KG1 (cell line): Measurements from ENCODE around the gene CYS1.
"Not testable (repeated sequence)": the region's sequence is repeated elsewhere in the genome, so short reads cannot be mapped to it uniquely, and the experiment has no call there.

ENCODE experiments used
- DNase-seq: peaks from one replicate; lab custom pipeline; 2025; lab: John Stamatoyannopoulos, UW

CYS1 gene

GRCh38 chr2:10029875-10030223 is 50.4 kb downstream of the CYS1 start:
- DNase-seq = no peak

- DNase-seq = no peak
Observed at GRCh38 chr2:10028988-10029874, 51.0 kb downstream of the CYS1 start.

GRCh38 chr2:10028407-10028987 is 51.7 kb downstream of the CYS1 start:
- DNase-seq = no peak

GRCh38 chr2:10027660-10028330 is 52.4 kb downstream of the CYS1 start:
- DNase-seq = no peak

DNA sequence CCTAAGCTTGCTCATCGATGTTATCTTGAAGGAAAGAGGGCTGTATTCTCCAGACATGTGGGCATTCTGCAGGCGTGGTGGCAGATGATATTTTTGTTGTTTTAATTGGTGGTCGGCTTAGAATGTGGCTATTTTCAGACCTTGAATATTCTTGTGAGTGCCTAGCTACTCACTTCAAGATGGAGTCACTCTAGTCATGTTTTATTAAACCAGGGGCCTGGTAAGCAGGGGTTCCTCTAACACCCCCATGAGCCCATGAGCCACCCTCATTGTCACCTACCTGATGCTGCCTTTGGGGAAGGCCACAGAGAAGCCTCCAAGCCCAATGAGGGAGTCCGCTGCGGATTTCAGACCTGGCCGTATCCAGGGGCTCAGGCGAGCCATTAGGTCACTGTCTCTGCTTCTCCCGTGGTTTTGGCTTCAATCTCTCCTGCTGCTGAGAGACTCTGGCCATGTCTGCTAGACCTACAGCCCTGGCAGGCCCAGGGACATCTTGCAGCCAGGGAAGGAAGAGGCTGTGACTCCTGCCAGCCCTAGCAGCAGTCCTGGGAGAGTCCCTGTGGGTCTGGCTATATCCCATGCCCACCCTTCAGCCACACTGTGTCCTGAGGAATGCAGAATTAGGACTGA is 53.2 kb downstream of the CYS1 start:
- DNase-seq = no peak

GRCh38 chr2:10022966-10023662 is 57.1 kb downstream of the CYS1 start:
- DNase-seq = no peak

DNA sequence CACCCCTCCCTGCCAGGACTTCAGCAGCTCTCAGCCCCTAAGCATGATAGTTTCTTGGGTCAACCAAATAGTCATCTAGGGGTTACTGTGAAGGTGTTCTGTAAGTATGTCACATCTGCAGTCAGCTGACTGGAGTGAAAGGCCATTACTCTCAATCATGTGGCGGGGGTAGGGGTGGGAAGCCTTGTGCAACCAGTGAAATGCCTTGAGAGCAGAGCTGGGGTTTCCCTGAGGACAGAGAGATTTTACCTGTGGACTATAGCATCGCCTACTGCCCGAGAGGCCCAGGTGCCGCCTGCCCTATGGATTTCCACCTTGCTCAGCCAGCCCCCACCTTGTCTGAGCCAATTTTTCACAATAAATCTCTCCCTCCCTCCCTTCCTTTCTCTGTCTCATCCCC is 57.8 kb downstream of the CYS1 start:
- DNase-seq = no peak

DNA sequence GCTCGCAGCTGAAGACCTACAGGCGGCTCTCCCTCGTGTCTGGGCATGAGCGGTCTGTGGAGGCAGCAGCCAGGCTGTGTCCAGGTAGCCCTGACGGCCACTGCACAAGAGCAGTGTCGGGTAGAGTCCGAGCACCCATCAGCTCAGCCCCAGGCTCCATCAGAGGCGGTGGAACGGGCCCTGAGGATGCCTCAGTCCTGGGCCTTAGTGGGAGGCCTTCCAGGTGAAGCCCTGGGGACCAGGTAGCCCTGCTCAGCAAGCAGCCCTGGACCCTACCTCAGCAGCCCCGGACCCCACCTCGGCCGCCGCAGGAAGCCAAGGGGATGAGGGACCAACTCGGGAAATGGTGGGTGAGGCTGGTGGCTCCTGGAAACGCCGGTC is 58.2 kb downstream of the CYS1 start:
- DNase-seq = no peak

DNA sequence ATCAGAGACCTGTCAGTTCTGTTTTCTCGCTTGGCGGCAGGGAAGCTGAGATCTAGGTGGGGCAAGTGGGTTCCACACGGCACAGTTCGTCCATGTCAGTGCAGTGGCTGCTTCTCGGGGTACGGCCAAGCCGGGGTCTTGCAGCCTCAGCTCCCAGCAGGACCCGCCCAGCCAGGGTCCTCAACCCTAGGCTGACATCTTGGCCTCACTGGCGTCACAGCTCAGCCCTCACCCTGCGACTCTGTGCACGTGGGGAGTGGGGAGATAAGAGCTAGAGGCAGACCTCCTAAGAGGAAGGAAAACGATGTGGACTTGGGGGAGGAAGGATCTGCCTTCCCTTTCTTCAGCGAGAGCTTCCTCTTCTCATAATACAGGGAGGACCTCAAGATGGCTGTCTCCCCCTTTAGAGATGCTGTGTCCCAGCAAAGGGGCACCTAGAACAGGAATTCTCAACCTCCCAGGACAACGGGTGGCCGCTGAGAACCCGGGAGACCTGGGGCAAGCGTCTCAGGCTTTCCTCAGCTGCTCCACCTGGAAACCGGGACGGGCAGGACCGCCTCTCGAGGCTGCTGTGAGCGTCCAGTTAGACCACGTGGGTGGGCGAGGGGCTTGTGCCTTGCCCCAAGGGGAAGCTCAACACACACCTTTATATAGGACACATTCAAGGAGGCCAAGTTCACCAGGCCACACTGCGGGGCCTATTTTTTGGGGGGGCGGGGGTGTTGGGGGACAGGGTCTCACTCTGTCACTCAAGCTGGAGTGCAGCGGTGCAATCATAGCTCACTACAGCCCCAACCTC is 60.4 kb downstream of the CYS1 start:
- DNase-seq = no peak

DNA sequence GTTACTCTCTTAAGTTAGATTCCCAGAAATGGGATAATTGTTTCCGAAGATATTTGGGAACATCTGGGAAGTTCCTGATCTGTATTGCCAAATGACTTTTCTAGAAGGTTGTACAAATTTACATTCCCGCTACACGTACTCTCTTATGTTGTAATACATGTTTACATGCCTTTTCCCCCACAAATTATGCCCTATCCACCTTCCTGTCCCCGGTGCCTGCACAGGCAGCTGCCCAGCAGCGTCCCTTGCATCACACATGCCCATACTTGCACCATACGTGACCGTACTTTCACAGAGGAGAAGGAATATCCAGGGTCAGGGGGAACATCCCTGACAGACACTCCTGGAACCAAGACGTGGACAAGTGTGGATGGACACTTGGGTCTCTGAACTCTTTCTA is 61.0 kb downstream of the CYS1 start:
- no peak for DNase-seq

GRCh38 chr2:10017313-10017941 is 62.8 kb downstream of the CYS1 start:
- no peak for DNase-seq

- no peak for DNase-seq
Observed at GRCh38 chr2:10016802-10017258, 63.4 kb downstream of the CYS1 start.

GRCh38 chr2:10016001-10016801 is 64.0 kb downstream of the CYS1 start:
- DNase-seq = no peak

DNA sequence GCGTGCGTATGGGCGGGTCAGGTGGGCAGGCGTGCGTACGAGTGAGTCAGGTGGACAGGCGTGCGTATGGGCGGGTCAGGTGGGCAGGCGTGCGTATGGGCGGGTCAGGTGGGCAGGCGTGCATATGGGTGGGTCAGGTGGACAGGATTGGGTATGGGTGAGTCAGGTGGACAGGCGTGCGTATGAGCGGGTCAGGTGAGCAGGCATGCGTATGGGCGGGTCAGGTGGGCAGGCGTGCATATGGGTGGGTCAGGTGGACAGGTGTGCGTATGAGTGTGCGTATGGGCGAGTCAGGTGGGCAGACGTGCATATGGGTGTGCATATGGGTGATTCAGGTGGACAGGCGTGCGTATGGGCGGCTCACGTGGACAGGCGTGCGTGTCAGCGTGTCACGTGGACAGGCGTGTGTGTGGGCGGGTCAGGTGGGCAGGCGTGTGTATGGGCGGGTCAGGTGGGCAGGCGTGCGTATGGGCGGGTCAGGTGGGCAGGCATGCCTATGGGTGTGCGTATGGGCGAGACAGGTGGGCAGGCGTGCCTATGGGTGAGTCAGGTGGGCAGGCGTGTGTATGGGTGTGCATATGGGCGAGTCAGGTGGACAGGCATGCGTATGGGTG is 64.7 kb downstream of the CYS1 start:
- DNase-seq = not testable (repeated sequence)

GRCh38 chr2:10014418-10015190 is 65.6 kb downstream of the CYS1 start:
- no peak for DNase-seq

DNA sequence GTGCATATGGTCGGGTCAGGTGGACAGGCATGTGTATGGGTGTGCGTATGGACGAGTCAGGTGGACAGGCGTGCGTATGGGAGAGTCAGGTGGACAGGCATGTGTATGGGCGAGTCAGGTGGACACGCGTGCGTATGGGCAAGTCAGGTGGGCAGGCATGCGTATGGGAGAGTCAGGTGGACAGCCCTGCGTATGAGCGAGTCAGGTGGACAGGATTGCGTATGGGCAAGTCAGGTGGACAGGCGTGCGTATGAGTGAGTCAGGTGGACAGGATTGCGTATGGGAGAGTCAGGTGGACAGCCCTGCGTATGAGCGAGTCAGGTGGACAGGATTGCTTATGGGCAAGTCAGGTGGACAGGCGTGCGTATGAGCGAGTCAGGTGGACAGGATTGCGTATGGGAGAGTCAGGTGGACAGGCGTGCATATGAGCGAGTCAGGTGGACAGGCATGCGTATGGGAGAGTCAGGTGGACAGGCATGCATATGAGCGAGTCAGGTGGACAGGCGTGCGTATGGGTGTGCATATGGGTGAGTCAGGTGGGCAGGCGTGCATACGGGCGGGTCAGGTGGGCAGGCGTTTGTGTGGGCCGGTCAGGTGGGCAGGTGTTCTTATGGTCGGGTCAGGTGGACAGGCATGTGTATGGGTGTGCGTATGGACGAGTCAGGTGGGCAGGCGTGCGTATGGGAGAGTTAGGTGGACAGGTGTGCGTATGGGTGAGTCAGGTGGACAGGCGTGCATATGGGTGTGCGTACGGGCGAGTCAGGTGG is 66.4 kb downstream of the CYS1 start:
- not testable (repeated sequence) for DNase-seq

- DNase-seq = no peak
Observed at GRCh38 chr2:10012963-10013461, 67.2 kb downstream of the CYS1 start.
